GM08714 (cell line): ENCODE data around the gene TNIP1.

Source experiments
- H3K4me3 ChIP-seq: fragments of 200-500 bp; sonication (Bioruptor generic); 2 replicates; pipeline ENCODE4 v1.5.1; 2014; ENCODE audit warnings: mild to moderate bottlenecking, low read length, inconsistent platforms
- ZNF274 ChIP-seq: IDR thresholded peaks from 2 replicates; pipeline ENCODE4 v1.6.1; 2012; ENCODE audit warnings: mild to moderate bottlenecking, low read depth, low read length

Gene TNIP1

GRCh38 chr5:151027961-151028479 is 52.8 kb downstream of the TNIP1 start:
- no peak for TF ChIP-seq ZNF274
- no peak overlapping the region for H3K4me3 ChIP-seq

DNA sequence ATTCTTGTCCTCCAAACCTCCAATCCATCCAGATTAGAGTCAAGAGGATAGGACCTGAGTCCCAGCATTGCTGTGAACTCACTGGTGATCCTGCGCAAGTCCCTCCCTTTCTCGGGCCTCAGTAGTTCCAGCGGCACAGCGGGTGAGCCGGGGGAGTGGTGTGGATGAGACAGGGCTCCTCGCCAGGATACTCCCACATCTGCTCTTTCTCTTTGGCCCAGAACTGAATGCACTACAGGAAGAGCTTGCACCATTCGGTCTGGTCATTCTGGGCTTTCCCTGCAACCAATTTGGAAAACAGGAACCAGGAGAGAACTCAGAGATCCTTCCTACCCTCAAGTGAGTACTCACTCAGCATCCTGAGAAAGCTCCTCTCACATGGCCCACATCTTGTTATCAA is 54.2 kb downstream of the TNIP1 start:
- no peak for TF ChIP-seq ZNF274
- no peak overlapping the region for H3K4me3 ChIP-seq

DNA sequence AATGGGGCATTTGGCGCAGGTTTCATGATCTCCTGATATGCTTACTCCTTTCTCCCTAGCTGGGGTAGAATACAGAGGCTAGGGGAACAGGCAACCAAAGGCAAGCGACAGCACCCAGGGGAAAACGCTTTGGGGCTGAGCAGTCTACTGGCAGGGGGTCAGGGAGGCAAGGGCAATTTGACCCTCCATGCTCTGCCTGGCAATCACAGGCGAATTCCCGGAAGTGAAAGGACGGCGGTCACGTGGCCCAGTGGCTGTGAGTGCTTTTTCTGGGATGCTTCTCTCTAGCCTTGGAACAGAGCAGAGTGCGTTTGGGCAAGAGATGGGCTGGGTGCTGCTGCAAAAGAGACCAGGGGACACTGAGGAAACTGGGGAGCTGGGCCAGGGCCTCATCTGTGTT is 54.7 kb downstream of the TNIP1 start:
- no peak for TF ChIP-seq ZNF274
- H3K4me3 ChIP-seq: no peak overlapping the region

- H3K4me3 ChIP-seq: no peak overlapping the region
- no peak for TF ChIP-seq ZNF274
Observed at GRCh38 chr5:151025250-151025606, 55.6 kb downstream of the TNIP1 start.

DNA sequence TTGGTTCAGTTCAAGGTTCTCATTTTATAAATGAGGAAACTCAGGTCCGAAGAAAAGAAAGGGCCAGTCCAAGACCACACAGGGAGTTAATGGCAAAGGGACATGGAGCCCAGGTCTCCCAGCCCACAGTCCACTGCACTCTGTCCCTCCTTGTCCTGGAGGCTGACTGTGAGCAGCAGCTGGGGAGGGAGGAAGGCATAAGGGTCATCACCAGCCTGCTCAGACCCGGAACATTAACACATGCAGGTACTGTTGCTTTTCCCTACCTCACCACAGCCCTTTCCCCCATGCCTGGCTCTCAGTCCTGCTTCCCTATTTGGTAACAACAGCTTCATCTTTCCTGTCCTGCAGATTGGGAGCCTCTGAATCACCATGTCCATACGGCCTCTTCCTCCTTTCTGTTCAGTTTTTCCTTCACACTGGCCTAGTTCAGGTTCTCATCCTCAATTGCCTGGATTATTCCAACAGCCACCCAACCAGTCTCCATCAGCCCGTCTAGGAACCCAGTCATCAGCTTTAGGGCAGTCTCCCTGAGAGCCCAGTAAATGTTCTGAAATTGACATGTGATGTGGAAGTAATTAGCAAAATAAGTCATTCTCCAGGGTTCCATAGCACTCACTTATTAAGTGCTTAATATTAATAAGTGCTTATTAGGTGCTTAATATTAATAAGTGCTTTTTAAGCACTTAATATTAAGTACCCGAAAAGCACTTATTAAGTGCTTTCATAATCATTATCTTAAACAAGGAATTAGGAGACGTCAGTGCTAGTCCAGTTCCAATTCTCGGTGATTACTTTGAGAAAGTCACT is 56.2 kb downstream of the TNIP1 start:
- no peak overlapping the region for H3K4me3 ChIP-seq
- TF ChIP-seq ZNF274: no peak

GRCh38 chr5:151023651-151024050 is 57.2 kb downstream of the TNIP1 start:
- no peak for TF ChIP-seq ZNF274
- H3K4me3 ChIP-seq: no peak overlapping the region

DNA sequence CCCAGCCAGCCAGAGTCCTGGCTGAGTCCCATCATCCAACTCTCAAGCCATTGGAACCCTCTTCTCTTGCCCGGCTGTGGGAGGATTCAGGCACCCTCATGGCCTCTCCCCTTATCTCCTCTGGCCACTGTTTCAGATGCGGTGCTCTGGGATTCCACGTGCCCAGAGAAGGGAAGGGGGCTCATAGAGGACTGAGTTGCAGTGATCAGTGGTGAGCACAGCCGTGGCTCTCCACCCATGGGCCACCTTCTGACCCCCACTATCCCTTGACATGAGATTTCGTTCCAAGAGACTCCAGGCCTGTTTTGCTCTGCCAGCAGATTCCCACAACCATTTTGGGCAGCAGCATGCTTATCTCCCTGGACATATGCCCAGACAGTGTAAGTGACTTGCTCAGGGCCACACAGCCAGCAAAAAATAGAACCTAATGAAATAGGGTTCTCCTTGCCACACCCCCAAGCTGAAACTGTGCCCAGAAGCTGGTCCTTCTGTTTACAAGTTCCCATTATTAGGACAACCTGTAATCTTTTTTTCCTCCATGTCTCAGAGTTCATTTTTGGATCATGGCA is 57.7 kb downstream of the TNIP1 start:
- no peak for TF ChIP-seq ZNF274
- no peak overlapping the region for H3K4me3 ChIP-seq

DNA sequence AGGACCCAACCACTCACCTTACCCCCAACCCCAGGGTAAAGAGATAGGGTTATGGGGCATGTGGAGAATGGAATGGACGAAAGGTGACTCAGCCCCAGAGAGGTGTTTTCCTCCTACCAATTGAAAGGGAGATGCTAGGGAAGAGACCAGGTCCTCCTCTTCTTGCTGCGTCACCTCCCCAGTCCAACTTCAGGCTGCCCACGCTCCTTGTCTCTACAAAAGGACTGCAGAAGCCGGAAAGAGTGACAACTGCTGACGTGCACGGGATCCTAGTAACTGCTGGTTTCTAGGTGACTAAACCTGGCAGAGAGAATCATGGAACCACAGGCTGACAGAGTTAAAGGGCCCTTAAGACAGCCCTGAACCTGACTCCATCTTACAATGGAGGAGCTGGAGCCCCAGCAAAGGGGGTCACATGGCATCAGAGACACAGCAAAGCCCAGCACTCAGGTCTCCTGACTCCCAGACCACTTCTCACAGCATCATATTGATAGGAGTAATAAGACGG is 58.3 kb downstream of the TNIP1 start:
- no peak for TF ChIP-seq ZNF274

DNA sequence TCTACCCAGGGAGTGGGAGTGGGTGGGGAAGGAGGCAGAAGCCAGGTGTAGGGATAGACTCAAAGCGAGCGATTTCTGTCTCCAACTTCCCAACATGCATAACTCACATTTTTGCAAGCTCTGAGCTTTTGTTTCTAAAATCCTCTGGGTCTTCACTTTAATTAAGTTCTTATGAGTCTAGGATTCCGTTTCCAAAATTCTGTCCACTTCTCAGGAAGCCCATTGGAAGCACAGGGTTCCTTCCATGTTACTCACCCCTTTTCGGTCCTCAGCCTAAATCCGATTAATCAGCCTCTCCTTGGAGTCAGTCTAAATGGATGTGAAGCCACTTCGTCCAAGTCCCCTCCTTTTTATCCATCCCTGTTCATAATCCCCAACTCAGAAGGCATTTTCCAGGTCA is 59.1 kb downstream of the TNIP1 start:
- H3K4me3 ChIP-seq: no peak overlapping the region
- TF ChIP-seq ZNF274: no peak

More for the DNA sequence above, 58.3 kb downstream of the TNIP1 start:
- H3K4me3 ChIP-seq: no peak overlapping the region

- H3K4me3 ChIP-seq: peak within 1 kb of the TSS; percentile 32; the same call in 1 of the 2 replicates
- no peak for TF ChIP-seq ZNF274
Observed at GRCh38 chr5:151020304-151021110, 60.3 kb downstream of the TNIP1 start, which contains the start of gene GPX3. Gene GPX3 (plus strand): TSS chr5:151020591. CDS start chr5:151020655, 64 bp downstream.

- H3K4me3 ChIP-seq: no peak overlapping the region
- no peak for TF ChIP-seq ZNF274
Observed at GRCh38 chr5:151019331-151019730, 61.5 kb downstream of the TNIP1 start.

DNA sequence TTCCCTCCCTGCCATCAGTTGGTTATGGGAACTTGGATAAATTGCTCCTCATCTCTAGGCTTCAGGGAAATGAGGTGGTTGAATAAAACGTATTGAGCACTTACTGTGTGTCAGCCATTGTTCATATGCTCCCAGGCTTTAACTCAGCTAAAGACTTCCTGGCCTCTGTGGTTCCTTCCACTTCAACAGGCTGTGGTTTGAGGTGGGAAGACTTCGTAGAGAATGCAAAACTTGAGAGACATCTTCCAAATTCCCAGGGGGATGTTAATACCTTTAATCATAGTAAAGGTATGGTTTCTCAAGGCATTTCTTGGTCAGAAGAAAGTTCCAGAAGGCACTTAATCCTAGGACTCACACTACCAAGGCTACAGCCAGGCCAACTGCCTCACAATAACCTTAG is 62.0 kb downstream of the TNIP1 start:
- no peak overlapping the region for H3K4me3 ChIP-seq
- TF ChIP-seq ZNF274: no peak

GRCh38 chr5:151017897-151018296 is 62.9 kb downstream of the TNIP1 start:
- TF ChIP-seq ZNF274: no peak

GRCh38 chr5:151016700-151017099 is 64.1 kb downstream of the TNIP1 start:
- H3K4me3 ChIP-seq: no peak overlapping the region
- no peak for TF ChIP-seq ZNF274

More at GRCh38 chr5:151017897-151018296, 62.9 kb downstream of the TNIP1 start:
- H3K4me3 ChIP-seq: no peak overlapping the region
